Measurements from ENCODE around the gene TMX1. TPM values are rescaled to one million over a fixed set of nuclear protein-coding genes. Genes with fewer than 3 reads are reported as not detected.

Gene TMX1
- polyA plus RNA-seq, 1 donor = 27.5 TPM

DNA sequence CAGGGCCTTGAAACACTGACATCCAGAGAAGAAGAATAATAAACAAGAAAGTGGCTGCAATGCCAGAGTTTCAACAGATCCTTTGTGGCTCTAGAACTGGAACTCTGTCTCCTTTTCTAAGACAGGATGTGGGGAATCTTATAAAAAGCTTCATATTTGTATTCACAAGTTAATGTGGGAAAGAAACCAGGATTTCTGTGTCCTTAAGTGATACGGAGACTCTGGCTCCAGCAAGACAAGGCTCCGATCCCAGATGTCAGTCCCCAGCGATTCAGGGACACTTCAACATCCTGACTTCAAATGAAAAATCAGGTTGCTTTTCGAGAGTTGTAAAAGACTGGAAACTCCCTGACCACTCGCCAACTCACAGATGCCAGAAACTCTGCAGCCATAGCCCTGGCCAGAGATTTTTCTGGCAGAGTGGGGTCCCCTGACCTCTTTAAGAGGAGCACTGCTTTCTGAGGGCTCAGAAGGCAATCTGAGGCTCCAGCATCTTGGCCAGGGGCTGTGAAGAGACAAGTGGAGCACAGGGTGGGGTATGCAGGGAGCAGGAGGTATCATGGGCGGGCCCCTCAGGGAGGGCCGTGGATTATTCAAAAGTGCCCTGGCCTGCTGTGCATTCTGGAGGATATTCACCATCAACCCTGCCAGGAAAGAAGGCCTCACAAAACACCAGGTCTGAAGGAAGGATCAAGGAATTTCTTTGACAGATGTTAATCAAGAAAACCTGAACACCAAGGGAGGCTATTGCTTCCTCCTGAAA, 53.3 kb downstream of the TMX1 start:
- DNase-seq (ENCODE audit: low read depth) = peak; percentile 65

- DNase-seq (ENCODE audit: low read depth) = peak; percentile 26
These were observed 53.9 kb downstream of the TMX1 start for GRCh38 chr14:51293912-51294389.

- DNase-seq (ENCODE audit: low read depth) = no peak
These were observed 55.0 kb downstream of the TMX1 start for GRCh38 chr14:51294951-51295525.

- no peak for DNase-seq (ENCODE audit: low read depth)
These were observed 55.7 kb downstream of the TMX1 start for GRCh38 chr14:51295646-51296263.

DNA sequence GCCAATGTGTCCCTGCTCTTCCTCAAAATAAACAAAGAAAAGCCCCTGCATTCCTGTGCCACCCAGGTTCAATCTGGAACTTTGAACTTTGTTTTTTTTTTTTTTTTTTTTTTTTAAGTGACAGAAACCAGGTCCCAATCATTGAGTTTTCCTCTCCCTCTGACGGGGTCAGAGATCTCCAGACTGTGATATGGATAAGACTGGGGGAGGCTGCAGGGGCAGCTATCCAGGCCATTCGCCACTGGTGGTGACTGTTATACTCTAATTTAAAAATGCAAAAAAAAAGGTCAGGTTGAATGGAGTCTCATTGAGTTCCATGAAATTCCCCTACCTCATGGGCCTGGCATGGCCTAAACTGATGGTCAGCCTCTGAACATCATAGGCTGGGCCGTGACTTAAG, 57.0 kb downstream of the TMX1 start:
- DNase-seq (ENCODE audit: low read depth) = no peak

DNA sequence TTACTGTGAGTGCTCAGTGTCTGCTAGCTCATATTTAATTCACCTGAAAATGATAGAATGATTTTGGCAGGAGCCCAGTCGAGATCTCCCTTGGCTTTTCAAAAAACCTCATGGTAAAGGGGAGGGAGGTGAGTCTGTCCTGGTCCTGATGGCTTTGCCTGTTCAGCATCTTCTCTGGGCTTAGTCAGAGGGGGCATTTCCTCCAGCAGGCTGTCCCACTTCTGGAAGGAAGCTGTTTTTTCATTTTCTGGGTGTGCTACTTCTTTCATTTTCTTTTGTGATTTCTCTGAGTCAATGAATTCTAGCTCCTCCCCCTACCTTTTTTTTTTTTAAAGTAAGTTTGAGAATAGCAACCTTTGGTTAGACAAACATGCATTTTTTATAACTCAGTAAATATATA, 58.8 kb downstream of the TMX1 start:
- DNase-seq (ENCODE audit: low read depth) = no peak

DNA sequence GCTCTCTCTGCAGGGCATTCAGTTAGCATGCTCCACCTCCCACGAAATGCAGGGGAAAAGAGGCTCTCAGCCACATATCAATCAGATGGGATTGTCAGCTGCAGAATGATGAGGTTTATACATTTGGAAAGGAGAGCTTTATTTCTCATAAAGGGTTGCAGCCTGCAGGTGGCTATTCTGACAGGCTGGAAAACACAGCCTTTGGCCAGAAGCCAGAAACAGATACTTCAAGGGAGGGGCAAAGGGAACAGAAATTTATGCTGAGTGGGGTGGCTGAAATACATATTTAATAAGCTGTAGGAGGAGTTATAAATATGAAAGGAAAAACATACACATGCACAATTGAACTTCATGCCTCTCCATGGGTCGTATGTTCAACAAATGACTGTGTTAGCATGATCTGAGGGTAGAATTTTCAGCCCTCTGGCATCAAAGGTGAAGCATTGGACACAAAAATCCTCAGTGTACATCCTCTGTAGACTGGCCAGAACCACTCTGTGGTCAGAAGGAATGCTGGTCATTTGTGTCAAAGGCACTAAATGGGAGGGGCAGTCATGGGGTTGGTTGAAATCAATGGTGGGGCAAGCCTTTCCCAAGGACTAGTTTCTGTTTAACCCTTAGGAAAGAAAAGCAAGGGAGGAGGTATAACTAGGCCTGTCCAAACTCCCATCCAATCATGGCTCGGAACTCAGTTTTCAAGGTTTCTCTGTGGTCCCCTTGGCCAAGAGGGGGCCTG, 62.4 kb downstream of the TMX1 start:
- no peak for DNase-seq (ENCODE audit: low read depth)

- no peak for DNase-seq (ENCODE audit: low read depth)
These were observed 64.4 kb downstream of the TMX1 start for GRCh38 chr14:51304438-51304837.

- DNase-seq (ENCODE audit: low read depth) = no peak
These were observed 64.9 kb downstream of the TMX1 start for GRCh38 chr14:51304941-51305340.

DNA sequence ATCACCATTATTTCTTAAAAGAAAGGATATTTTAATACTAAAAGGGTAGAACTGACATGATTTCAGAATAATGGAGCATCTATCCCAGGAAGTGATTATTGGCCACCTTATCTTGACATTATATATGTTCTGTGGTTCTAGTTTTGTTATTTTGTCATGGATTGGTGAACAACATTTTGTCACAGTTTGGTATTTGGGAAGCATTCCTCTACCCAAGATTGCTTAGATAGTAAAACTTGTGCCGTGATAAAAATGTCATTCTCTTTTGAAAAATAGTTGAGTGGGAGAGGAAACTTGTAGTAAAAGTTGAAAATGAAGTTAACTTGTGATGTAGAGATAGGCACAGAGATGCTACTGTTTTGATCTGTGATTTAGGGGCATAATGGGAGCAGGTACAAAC, 65.7 kb downstream of the TMX1 start:
- no peak for DNase-seq (ENCODE audit: low read depth)

Other genes starting within 250 kb of the TMX1 start
- gene TRIM9, start 145.1 kb upstream of the TMX1 start, polyA plus RNA-seq (ENCODE audit: insufficient read length) = 1.6 TPM

All from forelimb muscle (tissue), 1 donor.